HepG2 (cell line): ENCODE data around the gene FRK. TPM values are rescaled to one million over a fixed set of nuclear protein-coding genes. Genes with fewer than 3 reads are reported as not detected.

ENCODE experiments used
- ELF1 ChIP-seq: sonication (generic); formaldehyde crosslinking; IDR thresholded peaks from 2 replicates; pipeline ENCODE4 v1.4.0; 2020; ENCODE audit warnings: missing genetic modification reagents
- FOXP1 ChIP-seq, 2 experiments: fragments of 450-650 bp in 1 of 2; IDR thresholded peaks; 2 replicates each; pipeline ENCODE4 v1.6.1; 2017 to 2018; ENCODE audit warnings: antibody characterized with exemption in 1 of 2
- PITX1 ChIP-seq: sonication (generic); formaldehyde crosslinking; IDR thresholded peaks from 2 replicates; pipeline ENCODE4 v1.5.1; 2020; ENCODE audit warnings: mild to moderate bottlenecking, missing genetic modification reagents
- SAP130 ChIP-seq: IDR thresholded peaks from 2 replicates; pipeline ENCODE4 v1.6.1; 2016; ENCODE audit warnings: low read depth
- TARDBP ChIP-seq: sonication (generic); formaldehyde crosslinking; IDR thresholded peaks from 2 replicates; pipeline ENCODE4 v1.8.0; 2022; ENCODE audit warnings: mild to moderate bottlenecking, missing genetic modification reagents
- TGIF2 ChIP-seq: IDR thresholded peaks from 2 replicates; pipeline ENCODE4 v1.6.1; 2016; ENCODE audit warnings: control low read depth, missing compliant biosample characterization
- ZBTB10 ChIP-seq: sonication (generic); formaldehyde crosslinking; IDR thresholded peaks from 2 replicates; pipeline ENCODE4 v1.4.0; 2020; ENCODE audit warnings: missing genetic modification reagents, borderline replicate concordance
- ZBTB42 ChIP-seq: sonication (generic); formaldehyde crosslinking; IDR thresholded peaks from 2 replicates; pipeline ENCODE4 v1.5.0; 2020; ENCODE audit warnings: mild to moderate bottlenecking, missing genetic modification reagents
- ZKSCAN8 ChIP-seq: IDR thresholded peaks from 2 replicates; pipeline ENCODE4 v1.6.1; 2016; ENCODE audit warnings: borderline replicate concordance, missing genetic modification reagents, missing compliant biosample characterization
- ZNF674 ChIP-seq: sonication (generic); formaldehyde crosslinking; IDR thresholded peaks from 2 replicates; pipeline ENCODE4 v1.5.0; 2020; ENCODE audit warnings: low read depth, mild to moderate bottlenecking, missing genetic modification reagents
- ZNF878 ChIP-seq: sonication (generic); formaldehyde crosslinking; IDR thresholded peaks from 2 replicates; pipeline ENCODE4 v1.8.1; 2023; ENCODE audit warnings: mild to moderate bottlenecking, missing genetic modification reagents, moderate library complexity
- polyA plus RNA-seq, 8 experiments: library from polyadenylated mRNA; depleted of rRNA in 3 of 8; stranded (reverse) in 7 of 8; unstranded in 1 of 8; fragments of >200 nt; fragmentation: Illumina TruSeq in 4 of 8; extraction: Trizol in 4 of 8; gene quantifications; 2 replicates each; pipeline versions ENCODE4 v1.2.1 to v1.2.3, GENCODE V29; 2011 to 2016; ENCODE audit warnings: low read depth in 4 of 8, missing spikeins in 1 of 8, mixed read lengths in 1 of 8; ENCODE audit not compliant: insufficient read depth in 1 of 8
- total RNA-seq, 5 experiments: library from RNA; depleted of rRNA; stranded (reverse); fragments of >200 nt; fragmentation: Illumina TruSeq; extraction: Trizol; gene quantifications; 2 replicates each; pipeline ENCODE4 v1.2.3, GENCODE V29; 2016; ENCODE audit warnings: low read depth in 1 of 5
- TF ChIP-seq, protein P1 (sequence below): sonication (generic); formaldehyde crosslinking; IDR thresholded peaks from 2 replicates; pipeline ENCODE4 v1.4.0; 2020; ENCODE audit warnings: missing genetic modification reagents, borderline replicate concordance
- TF ChIP-seq, protein P2 (sequence below): sonication (generic); formaldehyde crosslinking; IDR thresholded peaks from 2 replicates; pipeline ENCODE4 v1.5.1; 2020; ENCODE audit warnings: mild to moderate bottlenecking, missing genetic modification reagents

The FRK gene
- total and polyA plus RNA-seq, 2 of the 13 experiments (the other 11 are each of a cell fraction or from before 2014, with no cell fraction given): 1.3 to 2.9 TPM

- TF ChIP-seq, protein P1, sequence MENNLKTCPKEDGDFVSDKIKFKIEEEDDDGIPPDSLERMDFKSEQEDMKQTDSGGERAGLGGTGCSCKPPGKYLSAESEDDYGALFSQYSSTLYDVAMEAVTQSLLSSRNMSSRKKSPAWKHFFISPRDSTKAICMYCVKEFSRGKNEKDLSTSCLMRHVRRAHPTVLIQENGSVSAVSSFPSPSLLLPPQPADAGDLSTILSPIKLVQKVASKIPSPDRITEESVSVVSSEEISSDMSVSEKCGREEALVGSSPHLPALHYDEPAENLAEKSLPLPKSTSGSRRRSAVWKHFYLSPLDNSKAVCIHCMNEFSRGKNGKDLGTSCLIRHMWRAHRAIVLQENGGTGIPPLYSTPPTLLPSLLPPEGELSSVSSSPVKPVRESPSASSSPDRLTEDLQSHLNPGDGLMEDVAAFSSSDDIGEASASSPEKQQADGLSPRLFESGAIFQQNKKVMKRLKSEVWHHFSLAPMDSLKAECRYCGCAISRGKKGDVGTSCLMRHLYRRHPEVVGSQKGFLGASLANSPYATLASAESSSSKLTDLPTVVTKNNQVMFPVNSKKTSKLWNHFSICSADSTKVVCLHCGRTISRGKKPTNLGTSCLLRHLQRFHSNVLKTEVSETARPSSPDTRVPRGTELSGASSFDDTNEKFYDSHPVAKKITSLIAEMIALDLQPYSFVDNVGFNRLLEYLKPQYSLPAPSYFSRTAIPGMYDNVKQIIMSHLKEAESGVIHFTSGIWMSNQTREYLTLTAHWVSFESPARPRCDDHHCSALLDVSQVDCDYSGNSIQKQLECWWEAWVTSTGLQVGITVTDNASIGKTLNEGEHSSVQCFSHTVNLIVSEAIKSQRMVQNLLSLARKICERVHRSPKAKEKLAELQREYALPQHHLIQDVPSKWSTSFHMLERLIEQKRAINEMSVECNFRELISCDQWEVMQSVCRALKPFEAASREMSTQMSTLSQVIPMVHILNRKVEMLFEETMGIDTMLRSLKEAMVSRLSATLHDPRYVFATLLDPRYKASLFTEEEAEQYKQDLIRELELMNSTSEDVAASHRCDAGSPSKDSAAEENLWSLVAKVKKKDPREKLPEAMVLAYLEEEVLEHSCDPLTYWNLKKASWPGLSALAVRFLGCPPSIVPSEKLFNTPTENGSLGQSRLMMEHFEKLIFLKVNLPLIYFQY (CRISPR knock-in tag): no peak
- TF ChIP-seq SAP130 (CRISPR knock-in tag): no peak
- TF ChIP-seq, protein P2, sequence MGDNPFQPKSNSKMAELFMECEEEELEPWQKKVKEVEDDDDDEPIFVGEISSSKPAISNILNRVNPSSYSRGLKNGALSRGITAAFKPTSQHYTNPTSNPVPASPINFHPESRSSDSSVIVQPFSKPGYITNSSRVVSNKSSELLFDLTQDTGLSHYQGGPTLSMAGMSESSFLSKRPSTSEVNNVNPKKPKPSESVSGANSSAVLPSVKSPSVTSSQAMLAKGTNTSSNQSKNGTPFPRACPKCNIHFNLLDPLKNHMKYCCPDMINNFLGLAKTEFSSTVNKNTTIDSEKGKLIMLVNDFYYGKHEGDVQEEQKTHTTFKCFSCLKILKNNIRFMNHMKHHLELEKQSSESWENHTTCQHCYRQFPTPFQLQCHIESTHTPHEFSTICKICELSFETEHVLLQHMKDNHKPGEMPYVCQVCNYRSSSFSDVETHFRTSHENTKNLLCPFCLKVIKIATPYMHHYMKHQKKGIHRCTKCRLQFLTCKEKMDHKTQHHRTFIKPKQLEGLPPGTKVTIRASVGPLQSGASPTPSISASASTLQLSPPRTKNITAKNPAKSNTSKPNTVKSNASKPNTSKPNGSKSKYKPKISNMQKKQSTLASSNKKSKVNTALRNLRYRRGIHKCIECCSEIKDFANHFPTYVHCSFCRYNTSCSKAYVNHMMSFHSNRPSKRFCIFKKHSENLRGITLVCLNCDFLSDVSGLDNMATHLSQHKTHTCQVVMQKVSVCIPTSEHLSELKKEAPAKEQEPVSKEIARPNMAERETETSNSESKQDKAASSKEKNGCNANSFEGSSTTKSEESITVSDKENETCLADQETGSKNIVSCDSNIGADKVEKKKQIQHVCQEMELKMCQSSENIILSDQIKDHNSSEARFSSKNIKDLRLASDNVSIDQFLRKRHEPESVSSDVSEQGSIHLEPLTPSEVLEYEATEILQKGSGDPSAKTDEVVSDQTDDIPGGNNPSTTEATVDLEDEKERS (CRISPR knock-in tag): no peak
- TF ChIP-seq FOXP1 (IDR thresholded peaks at IDR 0.05): no peak
- TF ChIP-seq FOXP1 (CRISPR knock-in tag; IDR thresholded peaks at IDR 0.05): no peak
- TF ChIP-seq ZBTB10: no peak
- no peak for TF ChIP-seq ZNF674 (CRISPR knock-in tag)
- TF ChIP-seq ELF1: no peak
- TF ChIP-seq TARDBP (CRISPR knock-in tag): no peak
- no peak for TF ChIP-seq PITX1 (CRISPR knock-in tag)
- no peak for TF ChIP-seq TGIF2 (CRISPR knock-in tag)
- TF ChIP-seq ZNF878 (CRISPR knock-in tag): no peak
- TF ChIP-seq ZBTB42 (CRISPR knock-in tag): no peak
- TF ChIP-seq ZKSCAN8 (CRISPR knock-in tag): no peak
These were observed 17.8 kb upstream of the FRK start (continued) for GRCh38 chr6:116078522-116078921.
